ENCODE measurements around the gene OR10D3. TPM values are rescaled to one million over a fixed set of nuclear protein-coding genes. Genes with fewer than 3 reads are reported as not detected.

OR10D3 gene
- total and polyA plus RNA-seq, 12 donors = not detected

DNA sequence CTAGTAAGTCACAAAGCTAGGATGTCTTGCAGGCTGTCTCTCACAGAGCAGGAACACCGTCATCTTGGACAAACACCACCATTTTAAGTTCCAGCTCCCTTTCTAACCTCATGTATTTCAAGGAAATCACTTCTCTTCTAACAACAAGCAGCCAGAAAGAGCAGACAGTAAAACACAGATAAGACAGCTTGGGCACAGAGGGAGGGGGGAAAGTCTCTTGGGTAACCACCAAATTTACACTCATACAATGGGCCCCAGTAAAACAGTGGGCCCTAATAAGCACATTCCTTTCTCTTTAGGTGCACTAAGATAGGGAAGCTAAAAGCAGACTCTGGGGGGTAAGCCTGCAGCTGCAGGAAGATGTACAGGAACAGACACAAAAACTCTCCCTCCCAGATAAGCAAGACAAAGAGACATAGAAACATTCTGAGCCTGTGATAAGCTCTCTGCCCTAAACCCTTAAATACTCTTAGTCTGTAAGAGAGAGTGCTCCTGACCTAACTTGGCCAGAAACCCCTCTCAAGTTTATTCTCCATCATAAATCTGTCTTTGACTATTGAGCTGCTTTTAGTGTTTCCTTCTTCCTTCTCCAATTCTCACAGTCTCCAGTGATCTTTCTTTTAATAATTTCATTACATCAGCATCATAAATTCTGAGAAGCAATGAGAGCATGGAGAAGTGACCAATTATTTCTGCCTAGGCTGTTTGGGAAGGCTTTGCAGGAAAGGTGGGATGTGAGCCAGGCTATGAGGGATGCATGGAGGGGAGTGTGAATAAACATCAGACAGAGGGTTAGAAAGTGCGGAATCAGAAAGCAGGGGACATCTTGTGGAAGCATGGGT, 7.4 kb downstream of the OR10D3 start:
- Histone ChIP-seq H3K4me3 (no peak overlapping the region), H3K4me1 (peaks cover 0 to 6% (median 0%) of the 10 kb centered on the region in 9 donors), H3K36me3 (no peaks in the 10 kb centered on the region), H3K27me3 (peaks cover 0 to 10% (median 0%) of the 10 kb centered on the region in 7 donors), H3K27ac (no peak overlapping the region), H3K9me3 (no peaks in the 10 kb centered on the region)
- TF ChIP-seq, protein P1, sequence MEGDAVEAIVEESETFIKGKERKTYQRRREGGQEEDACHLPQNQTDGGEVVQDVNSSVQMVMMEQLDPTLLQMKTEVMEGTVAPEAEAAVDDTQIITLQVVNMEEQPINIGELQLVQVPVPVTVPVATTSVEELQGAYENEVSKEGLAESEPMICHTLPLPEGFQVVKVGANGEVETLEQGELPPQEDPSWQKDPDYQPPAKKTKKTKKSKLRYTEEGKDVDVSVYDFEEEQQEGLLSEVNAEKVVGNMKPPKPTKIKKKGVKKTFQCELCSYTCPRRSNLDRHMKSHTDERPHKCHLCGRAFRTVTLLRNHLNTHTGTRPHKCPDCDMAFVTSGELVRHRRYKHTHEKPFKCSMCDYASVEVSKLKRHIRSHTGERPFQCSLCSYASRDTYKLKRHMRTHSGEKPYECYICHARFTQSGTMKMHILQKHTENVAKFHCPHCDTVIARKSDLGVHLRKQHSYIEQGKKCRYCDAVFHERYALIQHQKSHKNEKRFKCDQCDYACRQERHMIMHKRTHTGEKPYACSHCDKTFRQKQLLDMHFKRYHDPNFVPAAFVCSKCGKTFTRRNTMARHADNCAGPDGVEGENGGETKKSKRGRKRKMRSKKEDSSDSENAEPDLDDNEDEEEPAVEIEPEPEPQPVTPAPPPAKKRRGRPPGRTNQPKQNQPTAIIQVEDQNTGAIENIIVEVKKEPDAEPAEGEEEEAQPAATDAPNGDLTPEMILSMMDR (IDR thresholded peaks at IDR 0.05) = no peak
- DNase-seq (no peak), ATAC-seq (no peak)
- WGBS, 2 donors = 56 to 71% methylated on average over 2 of the region's 2 CpGs
- intact Hi-C loops (cut with DNase I) = loop anchor here in 5 of 10 donors (10.0 kb wide), 1 partner anchor 116 kb away; no protein-coding TSS in a partner anchor

DNA sequence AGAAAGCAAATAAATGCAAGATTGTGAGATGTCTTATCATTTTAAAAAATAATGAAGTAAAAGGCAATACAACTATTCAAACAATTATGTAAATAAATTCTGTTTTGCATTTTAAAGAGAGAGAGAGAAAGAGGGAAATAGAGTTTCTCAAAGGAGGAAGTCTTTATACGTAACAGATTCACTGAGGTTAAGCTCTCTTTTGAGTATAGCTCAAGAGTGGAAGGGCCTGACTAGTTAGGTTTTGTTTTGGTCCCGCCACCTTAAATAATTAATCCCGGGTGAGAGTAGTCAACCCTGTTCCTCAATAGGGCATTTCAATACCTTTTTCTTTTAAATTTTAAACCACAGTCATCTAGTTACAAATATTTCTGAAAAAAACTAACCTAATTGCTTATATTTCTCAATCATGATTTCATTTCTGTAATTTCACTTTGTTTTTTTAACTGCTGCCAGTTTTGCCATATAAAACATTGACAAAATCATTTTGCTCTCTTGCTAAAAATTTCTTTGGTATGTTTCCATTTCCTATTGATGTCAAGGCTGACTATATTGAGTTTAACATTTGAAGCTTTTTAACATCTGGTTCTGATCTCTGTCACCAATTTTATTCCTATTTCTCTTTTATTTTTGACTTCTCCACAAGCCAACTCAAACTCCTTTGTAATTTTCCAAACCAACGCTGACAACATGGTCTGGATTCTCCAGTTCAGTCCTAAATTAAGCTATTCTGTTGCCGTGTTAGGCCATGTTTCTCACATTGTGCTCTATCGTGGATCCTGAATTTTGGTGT, 10.3 kb downstream of the OR10D3 start:
- Histone ChIP-seq H3K4me1 (peaks cover 0 to 6% (median 0%) of the 10 kb centered on the region in 9 donors), H3K36me3 (no peaks in the 10 kb centered on the region), H3K9me3 (no peaks in the 10 kb centered on the region), H3K27ac (no peak overlapping the region), H3K4me3 (no peak overlapping the region), H3K27me3 (peaks cover 0 to 6% (median 0%) of the 10 kb centered on the region in 7 donors)
- DNase-seq = no peak
- ATAC-seq = no peak
- WGBS, 2 donors = 77 to 86% methylated on average over 6 of the region's 6 CpGs
- intact Hi-C loops (cut with DNase I) = loop anchor here in 6 of 10 donors (2.0 to 10.0 kb wide), 2 partner anchors 119 to 123 kb away; no protein-coding TSS in a partner anchor
- TF ChIP-seq, protein P1 (IDR thresholded peaks at IDR 0.05) = no peak

- no peaks in the 10 kb centered on the region for H3K9me3 ChIP-seq
- DNase-seq (no peak), ATAC-seq (no peak)
- no peak overlapping the region for H3K4me3 ChIP-seq
- TF ChIP-seq, protein P1 (IDR thresholded peaks at IDR 0.05) = no peak
- WGBS, 2 donors = 59 to 69% methylated on average over 6 of the region's 6 CpGs
- H3K36me3 ChIP-seq = no peaks in the 10 kb centered on the region
- intact Hi-C loops (cut with DNase I) = loop anchor here in 6 of 10 donors (2.0 to 10.0 kb wide), 2 partner anchors 120 to 124 kb away; no protein-coding TSS in a partner anchor
- H3K27me3 ChIP-seq = peaks cover 0 to 4% (median 0%) of the 10 kb centered on the region in 7 donors
- no peak overlapping the region for H3K27ac ChIP-seq
- peaks cover 0 to 6% (median 0%) of the 10 kb centered on the region in 9 donors for H3K4me1 ChIP-seq
These were observed 11.4 kb downstream of the OR10D3 start for GRCh38 chr11:124194293-124195188.
